Bronchial epithelial cell (primary cell): ENCODE measurements around the gene CHCHD6. TPM values are rescaled to one million over a fixed set of nuclear protein-coding genes. Genes with fewer than 3 reads are reported as not detected.

Experiments
- DNase-seq: peaks from one replicate; pipeline ENCODE4 v3.0.0-alpha.2; 2010; ENCODE audit warnings: low read depth
- FAIRE-seq: peaks from 2 replicates; lab custom pipeline; 2011; peaks lifted over from hg19 to GRCh38; lab: Jason Lieb, UNC
- H3K27me3 ChIP-seq: 2 replicates; pipeline ENCODE4 v1.5.1; 2011; ENCODE audit warnings: low read length; ENCODE audit not compliant: control insufficient read depth, insufficient read depth
- H3K36me3 ChIP-seq: 2 replicates; pipeline ENCODE4 v1.5.1; 2011; ENCODE audit warnings: low read length; ENCODE audit not compliant: control insufficient read depth, insufficient read depth
- H3K4me3 ChIP-seq: 2 replicates; pipeline ENCODE4 v1.5.1; 2011; ENCODE audit warnings: mild to moderate bottlenecking, low read depth, low read length, control low read depth
- CTCF ChIP-seq: IDR thresholded peaks from 2 replicates; pipeline ENCODE4 v1.5.1; 2011; ENCODE audit warnings: mild to moderate bottlenecking, moderate library complexity, low read length, control low read depth, inconsistent platforms; ENCODE audit not compliant: insufficient read depth, severe bottlenecking
- total RNA-seq: library from RNA; depleted of rRNA; stranded (reverse); fragments of >200 nt; gene quantifications from 2 replicates; pipeline ENCODE4 v1.2.1, GENCODE V29; 2014

The CHCHD6 gene
- total RNA-seq, 1 donor from 2014 or later, result 25.5 TPM

GRCh38 chr3:126667631-126668449 lies 36.2 kb upstream of the CHCHD6 start:
- Histone ChIP-seq H3K27me3 (peaks cover 4% of the 10 kb centered on the region), H3K36me3 (no peaks in the 10 kb centered on the region), H3K4me3 (no peak overlapping the region)
- no peak for DNase-seq
- FAIRE-seq, result peak; percentile 52
- TF ChIP-seq CTCF, result no peak

GRCh38 chr3:126668450-126669401 lies 35.3 kb upstream of the CHCHD6 start:
- FAIRE-seq, result no peak

GRCh38 chr3:126671521-126671920 lies 32.5 kb upstream of the CHCHD6 start:
- Histone ChIP-seq H3K36me3 (no peaks in the 10 kb centered on the region), H3K27me3 (no peaks in the 10 kb centered on the region), H3K4me3 (no peak overlapping the region)
- DNase-seq (no peak), FAIRE-seq (no peak)
- TF ChIP-seq CTCF, result no peak

More at GRCh38 chr3:126668450-126669401, 35.3 kb upstream of the CHCHD6 start:
- H3K27me3 ChIP-seq, result peaks cover 2% of the 10 kb centered on the region
- no peak for TF ChIP-seq CTCF
- H3K36me3 ChIP-seq, result no peaks in the 10 kb centered on the region
- H3K4me3 ChIP-seq, result no peak overlapping the region
- DNase-seq, result no peak

- H3K27me3 ChIP-seq, result peaks cover 3% of the 10 kb centered on the region
- H3K4me3 ChIP-seq, result no peak overlapping the region
- H3K36me3 ChIP-seq, result no peaks in the 10 kb centered on the region
- DNase-seq (no peak), FAIRE-seq (no peak)
- no peak for TF ChIP-seq CTCF
These were observed 31.7 kb upstream of the CHCHD6 start for GRCh38 chr3:126672340-126672739.

- FAIRE-seq (no peak), DNase-seq (no peak)
- Histone ChIP-seq H3K36me3 (no peaks in the 10 kb centered on the region), H3K4me3 (no peak overlapping the region), H3K27me3 (peaks cover 3% of the 10 kb centered on the region)
- TF ChIP-seq CTCF, result no peak
These were observed 31.3 kb upstream of the CHCHD6 start for GRCh38 chr3:126672741-126673140.
